PC-3 (cell line): ENCODE measurements around the gene RTBDN. TPM values are rescaled to one million over a fixed set of nuclear protein-coding genes. Genes with fewer than 3 reads are reported as not detected.

ENCODE experiments used
- ATAC-seq: fragments of 200-7000 bp; cut with Tn5 transposase; 2 replicates; pipeline ENCODE4 v1.9.1; 2020; ENCODE audit warnings: mild to moderate bottlenecking, moderate library complexity
- BruUV-seq: library from RNA; stranded (reverse); fragments of 400-500 nt; replicated peaks from 2 replicates; lab custom pipeline; 2021; lab: Mats Ljungman, UMichigan
- CTCF ChIA-PET: fragments of 300-600 bp; sonication (Branson Sonifier 250); formaldehyde crosslinking; loops from one replicate; lab custom pipeline; 2022; ENCODE audit warnings: antibody characterized with exemption; lab: Charles Lee
- POLR2A ChIA-PET: fragments of 300-600 bp; sonication (Branson Sonifier 250); formaldehyde crosslinking; loops from one replicate; lab custom pipeline; 2022; ENCODE audit warnings: antibody characterized with exemption; ENCODE audit not compliant: unreplicated experiment; lab: Charles Lee
- DNase-seq: peaks from one replicate; pipeline ENCODE4 v3.0.0-alpha.2; 2015
- H2AFZ ChIP-seq: fragments of 300-600 bp; sonication (generic); 2 replicates; pipeline ENCODE4 v1.6.0; 2016; ENCODE audit warnings: antibody characterized with exemption, low read length
- H3F3A ChIP-seq: fragments of 300-600 bp; sonication (generic); one replicate; pipeline ENCODE4 v1.6.0; 2017; ENCODE audit warnings: antibody characterized with exemption, low read length, control low read depth, mild to moderate bottlenecking; ENCODE audit not compliant: unreplicated experiment
- H3K27ac ChIP-seq: fragments of 300-600 bp; sonication (generic); 2 replicates; pipeline ENCODE4 v1.5.1; 2016; ENCODE audit warnings: mild to moderate bottlenecking, low read length
- H3K27me3 ChIP-seq: fragments of 300-600 bp; sonication (generic); 2 replicates; pipeline ENCODE4 v1.6.1; 2016; ENCODE audit warnings: low read length, mixed read lengths
- H3K36me3 ChIP-seq: fragments of 300-600 bp; sonication (generic); 2 replicates; pipeline ENCODE4 v1.6.1; 2016; ENCODE audit warnings: low read depth, mixed run types, low read length, mixed read lengths
- H3K4me1 ChIP-seq: fragments of 300-600 bp; sonication (generic); 2 replicates; pipeline ENCODE4 v1.5.1; 2016; ENCODE audit warnings: low read length; ENCODE audit not compliant: insufficient read depth
- H3K4me2 ChIP-seq: fragments of 300-600 bp; sonication (generic); 2 replicates; pipeline ENCODE4 v1.6.0; 2016; ENCODE audit warnings: low read length
- H3K4me3 ChIP-seq: fragments of 300-600 bp; sonication (generic); 2 replicates; pipeline ENCODE4 v1.5.1; 2016; ENCODE audit warnings: mild to moderate bottlenecking, low read length, mixed read lengths
- H3K79me2 ChIP-seq: fragments of 300-600 bp; sonication (generic); 2 replicates; pipeline ENCODE4 v1.6.1; 2017; ENCODE audit warnings: low read length, mixed read lengths
- H3K9ac ChIP-seq: fragments of 300-600 bp; sonication (generic); 2 replicates; pipeline ENCODE4 v1.6.0; 2016; ENCODE audit warnings: mild to moderate bottlenecking, low read length
- H3K9me2 ChIP-seq: fragments of 300-600 bp; sonication (generic); replicated peaks from 2 replicates; pipeline ENCODE4 v1.6.1; 2016; ENCODE audit warnings: mixed run types, low read length, mixed read lengths
- H3K9me3 ChIP-seq: fragments of 300-600 bp; sonication (generic); 2 replicates; pipeline ENCODE4 v1.6.1; 2016; ENCODE audit warnings: low read length, mixed read lengths
- H4K20me1 ChIP-seq: fragments of 300-600 bp; sonication (generic); 2 replicates; pipeline ENCODE4 v1.6.1; 2016; ENCODE audit warnings: low read length, mixed read lengths
- EZH2 ChIP-seq: fragments of 300-600 bp; sonication (generic); IDR thresholded peaks from one replicate; pipeline ENCODE4 v1.6.1; 2017; ENCODE audit warnings: antibody characterized with exemption, mild to moderate bottlenecking, low read length; ENCODE audit not compliant: unreplicated experiment
- EZH2phosphoT487 ChIP-seq: fragments of 300-600 bp; sonication (generic); IDR thresholded peaks from 2 replicates; pipeline ENCODE4 v1.6.1; 2018; ENCODE audit warnings: mild to moderate bottlenecking, antibody characterized with exemption, low read length, borderline replicate concordance
- intact Hi-C: fragments of 100-400 bp; cut with micrococcal nuclease; formaldehyde crosslinking; loops from 2 replicates; pipeline ENCODE4 v1.9.0; 2023
- total RNA-seq: library from RNA; depleted of rRNA; stranded (reverse); fragments of >200 nt; gene quantifications from 2 replicates; pipeline ENCODE4 v1.2.3, GENCODE V29; 2014
- TF ChIP-seq, protein P1 (sequence below): fragments of 300-600 bp; sonication (generic); conservative IDR thresholded peaks from 2 replicates; pipeline ENCODE4 v1.5.1; 2017; ENCODE audit warnings: antibody characterized with exemption, low read depth, mild to moderate bottlenecking, low read length

RTBDN gene
- total RNA-seq, 1 experiment from 2014 or later = 3.7 TPM

- H2AFZ ChIP-seq = peak overlapping the region; percentile 56
- no peak overlapping the region for H3K27ac ChIP-seq
- peak overlapping the region; percentile 52 for H3K4me3 ChIP-seq
- POLR2A ChIA-PET = interaction anchor here (0.6 to 0.7 kb wide), 2 partner anchors 96 to 187 kb away, joined by 3 to 17 read pairs; no protein-coding TSS in a partner anchor
- no peaks in the 10 kb centered on the region for H3K9me3 ChIP-seq
- DNase-seq (peak; percentile 91), ATAC-seq (peak; percentile 78)
- no peaks in the 10 kb centered on the region for H3K36me3 ChIP-seq
- CTCF ChIA-PET = interaction anchor here (0.5 to 0.8 kb wide), 9 partner anchors 8 to 1976 kb away, joined by 3 to 10 read pairs (median 5); partner anchors contain the start of gene DNASE2
- peaks cover 6% of the 10 kb centered on the region; the same call in 1 of the 2 replicates for H3K4me1 ChIP-seq
- no TSS peak for BruUV-seq
- TF ChIP-seq EZH2 (no peak), EZH2phosphoT487 (no peak)
- TF ChIP-seq, protein P1, sequence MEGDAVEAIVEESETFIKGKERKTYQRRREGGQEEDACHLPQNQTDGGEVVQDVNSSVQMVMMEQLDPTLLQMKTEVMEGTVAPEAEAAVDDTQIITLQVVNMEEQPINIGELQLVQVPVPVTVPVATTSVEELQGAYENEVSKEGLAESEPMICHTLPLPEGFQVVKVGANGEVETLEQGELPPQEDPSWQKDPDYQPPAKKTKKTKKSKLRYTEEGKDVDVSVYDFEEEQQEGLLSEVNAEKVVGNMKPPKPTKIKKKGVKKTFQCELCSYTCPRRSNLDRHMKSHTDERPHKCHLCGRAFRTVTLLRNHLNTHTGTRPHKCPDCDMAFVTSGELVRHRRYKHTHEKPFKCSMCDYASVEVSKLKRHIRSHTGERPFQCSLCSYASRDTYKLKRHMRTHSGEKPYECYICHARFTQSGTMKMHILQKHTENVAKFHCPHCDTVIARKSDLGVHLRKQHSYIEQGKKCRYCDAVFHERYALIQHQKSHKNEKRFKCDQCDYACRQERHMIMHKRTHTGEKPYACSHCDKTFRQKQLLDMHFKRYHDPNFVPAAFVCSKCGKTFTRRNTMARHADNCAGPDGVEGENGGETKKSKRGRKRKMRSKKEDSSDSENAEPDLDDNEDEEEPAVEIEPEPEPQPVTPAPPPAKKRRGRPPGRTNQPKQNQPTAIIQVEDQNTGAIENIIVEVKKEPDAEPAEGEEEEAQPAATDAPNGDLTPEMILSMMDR = no peak
- no peaks in the 10 kb centered on the region for H4K20me1 ChIP-seq
- H3K27me3 ChIP-seq = no peaks in the 10 kb centered on the region
- H3K79me2 ChIP-seq = no peaks in the 10 kb centered on the region
- no peaks in the 10 kb centered on the region for H3K9me2 ChIP-seq
- H3K4me2 ChIP-seq = peak overlapping the region; percentile 60
- no peak overlapping the region for H3K9ac ChIP-seq
- intact Hi-C loops = no loop called here
- H3F3A ChIP-seq = no peaks in the 10 kb centered on the region
Measured at GRCh38 chr19:12872941-12873890, 38.8 kb upstream of the RTBDN start.

DNA sequence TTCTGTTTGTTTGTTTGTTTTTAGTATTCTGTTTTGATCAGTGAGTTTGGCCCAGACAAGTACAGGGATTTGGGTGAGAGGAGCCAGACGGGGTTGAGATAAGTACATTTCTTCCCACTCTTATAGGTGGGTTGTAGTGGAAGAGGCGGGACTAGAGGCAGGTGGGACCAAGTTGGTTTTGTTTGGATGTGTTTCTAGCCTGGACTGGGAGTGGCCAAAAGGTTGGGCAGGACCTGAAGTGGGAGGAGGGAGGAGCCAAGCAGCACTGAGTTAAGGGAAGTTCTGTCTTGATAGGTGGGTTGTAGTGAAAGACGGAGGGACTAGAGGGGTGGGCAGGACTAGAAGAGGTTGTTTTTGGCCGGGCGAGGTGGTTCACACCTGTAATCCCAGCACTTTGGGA lies 37.9 kb upstream of the RTBDN start:
- POLR2A ChIA-PET = no interaction called here
- no peaks in the 10 kb centered on the region for H3K36me3 ChIP-seq
- no peak overlapping the region for H3K4me3 ChIP-seq
- H4K20me1 ChIP-seq = no peaks in the 10 kb centered on the region
- intact Hi-C loops = no loop called here
- H3K9me3 ChIP-seq = no peaks in the 10 kb centered on the region
- H3K27me3 ChIP-seq = no peaks in the 10 kb centered on the region
- no peaks in the 10 kb centered on the region for H3F3A ChIP-seq
- H3K79me2 ChIP-seq = no peaks in the 10 kb centered on the region
- no peak overlapping the region for H3K27ac ChIP-seq
- ATAC-seq = no peak; the same call in 1 of the 2 replicates
- H2AFZ ChIP-seq = no peak overlapping the region
- TF ChIP-seq EZH2phosphoT487 = no peak
- TF ChIP-seq EZH2 = no peak
- TF ChIP-seq, protein P1 = no peak
- no TSS peak for BruUV-seq
- no peak overlapping the region for H3K4me2 ChIP-seq
- CTCF ChIA-PET = interaction anchor here (0.6 to 0.7 kb wide), 5 partner anchors 9 to 1975 kb away, joined by 3 to 8 read pairs (median 5); partner anchors contain the start of genes GCDH and MAST1
- H3K4me1 ChIP-seq = peaks cover 6% of the 10 kb centered on the region; the same call in 1 of the 2 replicates
- H3K9ac ChIP-seq = no peak overlapping the region
- DNase-seq = peak; percentile 25
- H3K9me2 ChIP-seq = no peaks in the 10 kb centered on the region
